ENCODE data around the gene RFESD. TPM values are rescaled to one million over a fixed set of nuclear protein-coding genes. Genes with fewer than 3 reads are reported as not detected.
A peak's percentile ranks its signal among the peaks of the same experiment; 100 is the strongest.

The RFESD gene
- polyA plus RNA-seq, 4 donors = 4.3 to 5.9 (median 5.1) TPM

GRCh38 chr5:95660060-95660459, 13.5 kb downstream of the RFESD start:
- no peak for DNase-seq (ENCODE audit: low read depth in 4 of 4, low spot score in 3 of 4)

- DNase-seq (ENCODE audit: low read depth in 4 of 4, low spot score in 3 of 4) = no peak
These were observed 16.4 kb downstream of the RFESD start for GRCh38 chr5:95662946-95663345.

- DNase-seq (ENCODE audit: low read depth in 4 of 4, low spot score in 3 of 4) = no peak
These were observed 17.7 kb downstream of the RFESD start for GRCh38 chr5:95664204-95664786.

GRCh38 chr5:95667061-95667618, 20.6 kb downstream of the RFESD start:
- DNase-seq (ENCODE audit: low read depth in 4 of 4, low spot score in 3 of 4) = no peak

- no peak for DNase-seq (ENCODE audit: low read depth in 4 of 4, low spot score in 3 of 4)
These were observed 21.1 kb downstream of the RFESD start for GRCh38 chr5:95667678-95668077.

- no peak for DNase-seq (ENCODE audit: low read depth in 4 of 4, low spot score in 3 of 4)
These were observed 21.6 kb downstream of the RFESD start for GRCh38 chr5:95668216-95668615.

- DNase-seq (ENCODE audit: low read depth in 4 of 4, low spot score in 3 of 4) = no peak
These were observed 22.2 kb downstream of the RFESD start for GRCh38 chr5:95668728-95669127.

GRCh38 chr5:95669540-95669939, 23.0 kb downstream of the RFESD start:
- DNase-seq (ENCODE audit: low read depth in 4 of 4, low spot score in 3 of 4) = no peak

- no peak for DNase-seq (ENCODE audit: low read depth in 4 of 4, low spot score in 3 of 4)
These were observed 23.4 kb downstream of the RFESD start for GRCh38 chr5:95669985-95670384.

GRCh38 chr5:95670568-95670967, 24.0 kb downstream of the RFESD start:
- DNase-seq (ENCODE audit: low read depth in 4 of 4, low spot score in 3 of 4) = no peak

GRCh38 chr5:95671826-95672225, 25.2 kb downstream of the RFESD start:
- no peak for DNase-seq (ENCODE audit: low read depth in 4 of 4, low spot score in 3 of 4)

GRCh38 chr5:95672641-95673040, 26.1 kb downstream of the RFESD start:
- no peak for DNase-seq (ENCODE audit: low read depth in 4 of 4, low spot score in 3 of 4)

GRCh38 chr5:95673081-95673480, 26.5 kb downstream of the RFESD start:
- DNase-seq (ENCODE audit: low read depth in 4 of 4, low spot score in 3 of 4) = no peak

GRCh38 chr5:95682891-95683290, 36.3 kb downstream of the RFESD start, which contains the start of gene SPATA9:
SPATA9 (minus strand) TSS chr5:95682991; CDS start chr5:95682854, 137 bp downstream.
- DNase-seq (ENCODE audit: low read depth in 4 of 4, low spot score in 3 of 4) = no peak

- no peak for DNase-seq (ENCODE audit: low read depth in 4 of 4, low spot score in 3 of 4)
These were observed 37.8 kb downstream of the RFESD start for GRCh38 chr5:95684361-95684760.

- no peak for DNase-seq (ENCODE audit: low read depth in 4 of 4, low spot score in 3 of 4)
These were observed 40.1 kb downstream of the RFESD start for GRCh38 chr5:95686651-95687050.

GRCh38 chr5:95689680-95690079, 43.1 kb downstream of the RFESD start:
- no peak for DNase-seq (ENCODE audit: low read depth in 4 of 4, low spot score in 3 of 4)

GRCh38 chr5:95690333-95690732, 43.8 kb downstream of the RFESD start:
- no peak for DNase-seq (ENCODE audit: low read depth in 4 of 4, low spot score in 3 of 4)

GRCh38 chr5:95697781-95698681, 51.5 kb downstream of the RFESD start:
- peak in 1 of 4 donors; percentile 24 for DNase-seq (ENCODE audit: low read depth in 4 of 4, low spot score in 3 of 4)

GRCh38 chr5:95699337-95699736, 52.8 kb downstream of the RFESD start:
- DNase-seq (ENCODE audit: low read depth in 4 of 4, low spot score in 3 of 4) = no peak

GRCh38 chr5:95701074-95701473, 54.5 kb downstream of the RFESD start:
- DNase-seq (ENCODE audit: low read depth in 4 of 4, low spot score in 3 of 4) = no peak

- DNase-seq (ENCODE audit: low read depth in 4 of 4, low spot score in 3 of 4) = no peak
These were observed 57.6 kb downstream of the RFESD start for GRCh38 chr5:95704150-95704549.
